GM12874 (cell line): ENCODE results near the gene UVRAG.

ENCODE experiments used
- CTCF ChIP-seq: IDR thresholded peaks from 2 replicates; pipeline ENCODE4 v1.5.1; 2011; ENCODE audit warnings: low read depth, mild to moderate bottlenecking, control low read depth, low read length, moderate library complexity; ENCODE audit not compliant: insufficient read depth

UVRAG gene

DNA sequence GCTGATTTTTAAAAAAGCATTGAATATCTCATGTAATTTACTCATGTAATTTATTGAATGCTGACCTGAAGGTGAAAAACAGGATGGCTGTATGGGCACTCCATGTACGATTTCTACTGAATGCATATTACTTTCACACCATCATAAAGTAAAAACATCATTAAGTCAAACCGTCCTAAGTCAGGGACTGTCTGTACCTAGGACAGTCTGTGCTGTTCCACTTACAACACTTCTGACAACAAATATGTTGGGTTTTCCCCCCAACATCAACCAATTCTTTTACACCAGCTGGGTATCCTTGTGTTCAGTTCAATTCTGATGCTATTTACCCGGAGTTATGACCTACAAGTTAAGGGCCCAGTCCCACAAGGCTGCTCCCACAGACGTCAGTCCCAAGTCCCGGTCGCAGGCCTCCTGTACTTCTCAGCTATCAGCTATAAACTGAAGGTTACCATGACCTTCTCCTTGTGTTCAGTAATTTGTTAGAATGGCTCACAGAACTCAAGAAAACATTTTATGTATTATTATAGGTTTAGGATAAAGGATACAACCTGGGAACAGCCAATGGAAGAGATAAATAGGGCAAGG is 17.0 kb downstream of the UVRAG start:
- TF ChIP-seq CTCF: no peak

DNA sequence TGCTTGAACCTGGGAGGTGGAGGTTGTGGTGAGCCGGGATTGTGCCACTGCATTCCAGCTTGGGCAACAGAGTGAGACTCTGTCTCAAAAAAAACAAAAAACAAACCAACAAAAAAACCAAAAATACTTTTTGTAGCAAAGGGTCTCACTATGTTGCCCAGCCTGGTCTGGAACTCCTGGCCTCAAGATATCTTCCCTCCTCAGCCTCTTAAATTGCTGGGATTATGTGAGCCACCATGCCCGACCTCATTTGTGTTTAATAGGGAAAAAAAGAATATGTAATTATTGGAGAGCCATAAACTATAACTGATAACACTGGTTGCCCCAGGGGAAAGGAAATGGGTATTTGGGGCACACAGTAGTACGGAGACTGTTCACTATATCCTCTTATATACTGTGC is 19.7 kb downstream of the UVRAG start:
- TF ChIP-seq CTCF: no peak

DNA sequence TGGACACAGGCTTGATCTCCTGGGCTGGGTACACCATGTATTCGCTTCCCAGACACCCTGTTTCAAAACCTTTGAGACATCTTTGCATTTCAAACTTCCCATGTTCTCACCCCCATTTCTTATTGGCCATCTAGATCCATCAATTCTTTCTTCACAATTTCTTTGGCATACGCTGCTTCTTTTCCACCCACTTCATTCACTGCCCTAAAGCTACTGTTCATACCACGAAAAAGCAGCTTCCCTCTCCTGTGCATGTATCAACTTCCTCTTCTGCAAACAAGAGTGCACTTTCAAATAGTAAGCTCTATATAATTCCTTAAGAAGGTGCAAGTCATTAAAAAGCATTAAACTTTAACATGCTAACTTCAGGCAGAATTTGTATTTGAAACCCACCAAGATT is 21.4 kb downstream of the UVRAG start:
- TF ChIP-seq CTCF: no peak

DNA sequence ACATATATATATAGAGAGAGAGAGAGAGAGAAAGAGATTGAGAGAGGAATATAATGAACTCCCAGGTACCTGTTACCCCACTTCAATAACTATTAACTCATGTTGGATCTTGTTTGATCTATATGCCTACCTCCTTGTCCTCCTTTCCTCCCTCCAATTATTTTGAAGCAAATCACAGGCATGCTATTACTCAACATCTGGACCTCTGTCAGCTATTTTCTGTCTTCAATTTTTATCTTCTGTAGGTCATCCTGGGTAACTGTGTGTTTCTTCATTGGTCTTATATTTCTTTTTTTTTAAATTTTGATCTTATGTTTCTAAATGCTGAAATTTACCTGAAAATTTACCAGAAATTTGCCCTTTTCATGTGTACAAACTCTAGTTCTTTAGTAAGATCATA is 24.8 kb downstream of the UVRAG start:
- no peak for TF ChIP-seq CTCF

- no peak for TF ChIP-seq CTCF
Measured at GRCh38 chr11:75840522-75840921, 25.5 kb downstream of the UVRAG start.

GRCh38 chr11:75841739-75842138 is 26.7 kb downstream of the UVRAG start:
- TF ChIP-seq CTCF: no peak

- TF ChIP-seq CTCF: no peak
Measured at GRCh38 chr11:75845324-75845723, 30.3 kb downstream of the UVRAG start.
